HCT116 (cell line): ENCODE results near the gene LZTS3.

Source experiments
- CTCF ChIP-seq, 3 experiments: fragments of 200-600 bp in 1 of 3; sonication (generic) in 1 of 3; IDR thresholded peaks in 2 of 3; conservative IDR thresholded peaks in 1 of 3; 2 replicates each; pipeline ENCODE4 v1.5.1; 2012 to 2017; ENCODE audit warnings: low read depth in 2 of 3, low read length in 2 of 3, antibody characterized with exemption in 1 of 3, borderline replicate concordance in 1 of 3, control low read depth in 1 of 3, mild to moderate bottlenecking in 1 of 3, mixed read lengths in 1 of 3, mixed run types in 1 of 3, moderate library complexity in 1 of 3; ENCODE audit not compliant: insufficient read depth in 1 of 3
- EZH2 ChIP-seq: fragments of 200-600 bp; sonication (generic); IDR thresholded peaks from 2 replicates; pipeline ENCODE4 v1.6.1; 2017; ENCODE audit warnings: antibody characterized with exemption, mixed run types
- POLR2A ChIP-seq: IDR thresholded peaks from 2 replicates; pipeline ENCODE4 v1.7.0; 2011; ENCODE audit warnings: borderline replicate concordance; ENCODE audit not compliant: insufficient read depth, insufficient read length; ENCODE audit errors: extremely low read depth
- POLR2AphosphoS5 ChIP-seq: IDR thresholded peaks from 2 replicates; pipeline ENCODE4 v1.6.1; 2011; ENCODE audit warnings: mild to moderate bottlenecking, low read depth, low read length, moderate library complexity
- REST ChIP-seq: IDR thresholded peaks from 2 replicates; pipeline ENCODE4 v1.6.1; 2012; ENCODE audit warnings: low read depth
- SRF ChIP-seq: IDR thresholded peaks from 2 replicates; pipeline ENCODE4 v1.6.1; 2012; ENCODE audit warnings: low read depth
- YY1 ChIP-seq: IDR thresholded peaks from 2 replicates; pipeline ENCODE4 v1.6.1; 2011; ENCODE audit warnings: low read length, low read depth, moderate library complexity, mild to moderate bottlenecking; ENCODE audit not compliant: insufficient replicate concordance; ENCODE audit errors: extremely low read depth
- TF ChIP-seq, protein P1 (sequence below): IDR thresholded peaks from 2 replicates; pipeline ENCODE4 v1.6.1; 2011; ENCODE audit warnings: mild to moderate bottlenecking, low read length, moderate library complexity; ENCODE audit not compliant: insufficient replicate concordance; ENCODE audit errors: extremely low read depth

GRCh38 chr20:3188823-3189413, 15.6 kb upstream of the LZTS3 start:
- TF ChIP-seq CTCF (IDR thresholded peaks at IDR 0.05 in 2 of 3, conservative IDR thresholded peaks at IDR 0.05 in 1 of 3; ENCODE audit: borderline replicate concordance in 1 of 3, insufficient read depth in 1 of 3, low read depth in 2 of 3, low read length in 2 of 3) (no peak), EZH2 (no peak), YY1 (no peak), REST (no peak), POLR2AphosphoS5 (no peak), POLR2A (no peak), SRF (no peak)
- TF ChIP-seq, protein P1, sequence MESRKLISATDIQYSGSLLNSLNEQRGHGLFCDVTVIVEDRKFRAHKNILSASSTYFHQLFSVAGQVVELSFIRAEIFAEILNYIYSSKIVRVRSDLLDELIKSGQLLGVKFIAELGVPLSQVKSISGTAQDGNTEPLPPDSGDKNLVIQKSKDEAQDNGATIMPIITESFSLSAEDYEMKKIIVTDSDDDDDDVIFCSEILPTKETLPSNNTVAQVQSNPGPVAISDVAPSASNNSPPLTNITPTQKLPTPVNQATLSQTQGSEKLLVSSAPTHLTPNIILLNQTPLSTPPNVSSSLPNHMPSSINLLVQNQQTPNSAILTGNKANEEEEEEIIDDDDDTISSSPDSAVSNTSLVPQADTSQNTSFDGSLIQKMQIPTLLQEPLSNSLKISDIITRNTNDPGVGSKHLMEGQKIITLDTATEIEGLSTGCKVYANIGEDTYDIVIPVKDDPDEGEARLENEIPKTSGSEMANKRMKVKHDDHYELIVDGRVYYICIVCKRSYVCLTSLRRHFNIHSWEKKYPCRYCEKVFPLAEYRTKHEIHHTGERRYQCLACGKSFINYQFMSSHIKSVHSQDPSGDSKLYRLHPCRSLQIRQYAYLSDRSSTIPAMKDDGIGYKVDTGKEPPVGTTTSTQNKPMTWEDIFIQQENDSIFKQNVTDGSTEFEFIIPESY = no peak
